ENCODE measurements around the gene DAB1.

Gene DAB1

DNA sequence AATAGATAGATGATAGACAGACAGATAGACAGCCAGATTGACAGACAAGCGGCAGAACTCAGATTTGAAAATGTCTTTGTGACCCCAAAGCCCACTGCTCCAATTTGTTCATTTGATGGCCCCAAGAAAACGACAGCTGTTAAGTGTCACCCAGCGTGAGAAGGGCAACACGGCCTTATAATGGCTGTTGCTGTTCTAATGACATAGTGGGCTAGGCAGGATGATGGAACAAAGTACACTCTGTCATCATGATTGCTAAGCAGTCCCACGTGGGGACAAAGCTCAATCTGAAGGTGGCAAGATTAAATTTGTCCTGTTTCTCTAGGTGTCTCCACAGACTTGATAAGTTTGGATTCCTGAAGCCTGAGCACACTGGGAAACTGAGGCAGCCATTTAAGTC lies 112.9 kb downstream of the DAB1 start:
- TF ChIP-seq CTCF (conservative IDR thresholded peaks at IDR 0.05) = no peak
- no peak overlapping the region for H3K27ac ChIP-seq

- no peak overlapping the region for H3K27ac ChIP-seq
- TF ChIP-seq CTCF (conservative IDR thresholded peaks at IDR 0.05) = no peak
Observed at GRCh38 chr1:57309630-57310029, 114.2 kb downstream of the DAB1 start.

GRCh38 chr1:57307392-57308170 lies 116.3 kb downstream of the DAB1 start:
- H3K27ac ChIP-seq = no peak overlapping the region
- no peak for TF ChIP-seq CTCF (conservative IDR thresholded peaks at IDR 0.05)

DNA sequence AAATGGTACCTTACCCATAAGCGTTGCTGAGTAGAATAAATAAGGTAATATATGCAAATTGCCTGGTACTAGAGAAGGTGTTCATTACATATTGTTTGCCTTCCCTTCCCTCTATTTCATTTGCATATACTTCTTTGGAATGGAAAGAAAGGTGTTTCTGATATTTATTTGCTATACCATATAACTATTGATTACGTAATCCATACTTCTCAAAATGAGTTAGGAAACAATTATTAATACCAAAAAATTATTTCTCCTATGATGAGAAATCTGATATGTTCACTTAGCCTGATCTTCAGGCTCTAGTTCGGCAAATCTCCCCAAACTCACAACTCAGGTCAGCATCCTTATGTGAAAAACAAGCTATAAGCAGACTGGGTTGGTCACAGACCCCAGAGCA lies 119.3 kb downstream of the DAB1 start:
- TF ChIP-seq CTCF (conservative IDR thresholded peaks at IDR 0.05) = no peak
- no peak overlapping the region for H3K27ac ChIP-seq

GRCh38 chr1:57302812-57303596 lies 120.9 kb downstream of the DAB1 start:
- H3K27ac ChIP-seq = peak overlapping the region; percentile 75; the same call in 1 of the 2 replicates
- no peak for TF ChIP-seq CTCF (conservative IDR thresholded peaks at IDR 0.05)

- TF ChIP-seq CTCF (conservative IDR thresholded peaks at IDR 0.05) = no peak
- H3K27ac ChIP-seq = peak overlapping the region; percentile 75
Observed at GRCh38 chr1:57300186-57300585, 123.7 kb downstream of the DAB1 start.

DNA sequence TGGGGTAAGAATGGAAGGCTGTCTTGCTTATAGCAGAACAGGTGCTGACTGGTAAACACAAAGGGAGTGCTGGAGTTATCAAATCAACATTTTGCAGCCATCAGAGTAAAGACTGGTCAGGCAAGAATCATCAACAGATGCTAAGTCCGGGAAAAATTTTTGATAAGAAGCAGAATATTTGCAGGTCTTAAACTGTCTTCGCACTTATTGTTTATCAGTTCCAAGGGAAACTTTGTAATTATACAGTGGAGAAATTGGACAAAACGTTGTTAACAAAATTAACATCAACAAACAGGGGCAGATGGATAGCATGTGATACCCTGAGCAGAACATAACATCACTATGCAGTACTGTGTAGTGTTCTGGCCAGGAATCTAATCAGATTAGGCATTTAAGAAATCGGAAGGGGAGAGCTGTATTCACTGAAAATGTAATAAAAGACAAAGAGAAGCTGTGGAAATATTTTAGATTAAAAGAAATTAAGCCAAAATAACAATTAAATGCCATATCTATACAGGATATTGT lies 127.1 kb downstream of the DAB1 start:
- H3K27ac ChIP-seq = no peak overlapping the region
- no peak for TF ChIP-seq CTCF (conservative IDR thresholded peaks at IDR 0.05)

Data from VCaP (cell line).